Cardiac muscle cell (in vitro differentiated cells and primary cell): ENCODE data around the gene INSIG1. TPM values are rescaled to one million over a fixed set of nuclear protein-coding genes. Genes with fewer than 3 reads are reported as not detected.

Experiments
- DNase-seq, 2 donors: peaks; one replicate each; pipeline versions ENCODE4 v3.0.0 to v3.0.0-alpha.2; 2010 to 2017; ENCODE audit warnings: low read depth in 1 of 2, low spot score in 1 of 2
- H3K27ac ChIP-seq: fragments of 200-600 bp; sonication (generic); 2 replicates; pipeline ENCODE4 v1.5.1; 2016
- H3K27me3 ChIP-seq: fragments of 200-600 bp; sonication (generic); 2 replicates; pipeline ENCODE4 v1.6.0; 2016; ENCODE audit warnings: control low read depth
- H3K36me3 ChIP-seq: fragments of 200-600 bp; sonication (generic); 2 replicates; pipeline ENCODE4 v1.5.1; 2016; ENCODE audit warnings: control low read depth
- H3K4me1 ChIP-seq: fragments of 200-600 bp; sonication (generic); 2 replicates; pipeline ENCODE4 v1.8.1; 2017; ENCODE audit warnings: low read depth, mild to moderate bottlenecking, mixed run types
- H3K4me3 ChIP-seq: fragments of 200-600 bp; sonication (generic); 2 replicates; pipeline ENCODE4 v1.5.1; 2016; ENCODE audit warnings: mild to moderate bottlenecking
- H3K9me3 ChIP-seq: fragments of 200-600 bp; sonication (generic); 2 replicates; pipeline ENCODE4 v1.5.1; 2017; ENCODE audit warnings: low read depth, mild to moderate bottlenecking, control low read depth
- polyA plus RNA-seq: library from polyadenylated mRNA; unstranded; fragments of >200 nt; fragmentation: Nextera tagmentation; extraction: Ambion mirVana; gene quantifications from 2 replicates; pipeline ENCODE4 v1.2.1, GENCODE V29; 2016
- total RNA-seq: library from RNA; depleted of rRNA; stranded (reverse); fragments of >200 nt; gene quantifications from 2 replicates; pipeline ENCODE4 v1.2.3, GENCODE V29; 2016
- TF ChIP-seq, protein P1 (sequence below): IDR thresholded peaks from 2 replicates; pipeline ENCODE4 v1.5.1; 2012; ENCODE audit warnings: low read depth, mild to moderate bottlenecking, low read length

INSIG1 gene
- total and polyA plus RNA-seq, 2 experiments from 2014 or later: 76.3 to 103 TPM

GRCh38 chr7:155336812-155337602 is 39.3 kb downstream of the INSIG1 start:
- H3K36me3 ChIP-seq: no peaks in the 10 kb centered on the region
- TF ChIP-seq, protein P1, sequence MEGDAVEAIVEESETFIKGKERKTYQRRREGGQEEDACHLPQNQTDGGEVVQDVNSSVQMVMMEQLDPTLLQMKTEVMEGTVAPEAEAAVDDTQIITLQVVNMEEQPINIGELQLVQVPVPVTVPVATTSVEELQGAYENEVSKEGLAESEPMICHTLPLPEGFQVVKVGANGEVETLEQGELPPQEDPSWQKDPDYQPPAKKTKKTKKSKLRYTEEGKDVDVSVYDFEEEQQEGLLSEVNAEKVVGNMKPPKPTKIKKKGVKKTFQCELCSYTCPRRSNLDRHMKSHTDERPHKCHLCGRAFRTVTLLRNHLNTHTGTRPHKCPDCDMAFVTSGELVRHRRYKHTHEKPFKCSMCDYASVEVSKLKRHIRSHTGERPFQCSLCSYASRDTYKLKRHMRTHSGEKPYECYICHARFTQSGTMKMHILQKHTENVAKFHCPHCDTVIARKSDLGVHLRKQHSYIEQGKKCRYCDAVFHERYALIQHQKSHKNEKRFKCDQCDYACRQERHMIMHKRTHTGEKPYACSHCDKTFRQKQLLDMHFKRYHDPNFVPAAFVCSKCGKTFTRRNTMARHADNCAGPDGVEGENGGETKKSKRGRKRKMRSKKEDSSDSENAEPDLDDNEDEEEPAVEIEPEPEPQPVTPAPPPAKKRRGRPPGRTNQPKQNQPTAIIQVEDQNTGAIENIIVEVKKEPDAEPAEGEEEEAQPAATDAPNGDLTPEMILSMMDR: no peak
- H3K27me3 ChIP-seq: peaks cover 4% of the 10 kb centered on the region
- H3K27ac ChIP-seq: no peak overlapping the region
- H3K9me3 ChIP-seq: no peaks in the 10 kb centered on the region
- H3K4me3 ChIP-seq: no peak overlapping the region
- H3K4me1 ChIP-seq: no peaks in the 10 kb centered on the region
- no peak for DNase-seq

GRCh38 chr7:155337946-155338631 is 40.4 kb downstream of the INSIG1 start:
- Histone ChIP-seq H3K9me3 (no peaks in the 10 kb centered on the region), H3K4me1 (no peaks in the 10 kb centered on the region), H3K36me3 (no peaks in the 10 kb centered on the region), H3K27ac (no peak overlapping the region), H3K4me3 (no peak overlapping the region), H3K27me3 (peaks cover 12% of the 10 kb centered on the region)
- no peak for DNase-seq
- TF ChIP-seq, protein P1: no peak

DNA sequence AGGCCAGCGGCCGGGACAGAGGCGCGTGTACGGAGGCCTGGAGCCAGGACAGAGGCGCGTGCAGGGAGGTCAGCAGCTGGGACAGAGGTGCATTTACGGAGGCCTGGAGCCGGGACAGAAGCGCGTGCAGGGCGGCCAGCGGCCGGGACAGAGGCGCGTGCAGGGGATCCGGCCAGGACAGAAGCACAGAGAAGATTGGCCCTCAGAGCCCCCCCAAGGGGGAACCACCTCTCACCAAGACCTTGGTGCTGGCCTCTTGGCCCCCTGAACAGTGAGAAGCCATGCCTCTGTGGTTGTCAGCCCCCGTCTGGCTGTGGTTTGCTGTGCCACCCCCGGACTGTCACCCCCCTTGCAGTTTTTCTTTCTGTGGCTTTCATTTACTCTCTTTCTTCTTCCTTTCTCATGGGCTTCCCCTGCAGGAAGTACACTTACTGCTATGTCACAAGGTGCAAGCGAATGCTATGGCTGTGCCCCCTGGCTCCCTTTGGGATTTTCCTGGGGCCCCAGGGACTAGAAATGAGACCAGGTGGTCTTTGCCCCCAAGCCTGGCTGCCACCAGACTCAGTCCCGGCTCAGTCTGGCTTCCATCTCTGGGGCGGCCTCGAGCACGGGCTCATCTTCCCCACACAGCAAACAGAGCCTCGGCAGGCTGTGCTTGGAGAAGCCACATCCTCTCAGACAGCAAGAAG is 41.1 kb downstream of the INSIG1 start:
- no peak overlapping the region for H3K4me3 ChIP-seq
- H3K27ac ChIP-seq: no peak overlapping the region
- H3K27me3 ChIP-seq: peaks cover 15% of the 10 kb centered on the region
- H3K9me3 ChIP-seq: no peaks in the 10 kb centered on the region
- H3K36me3 ChIP-seq: no peaks in the 10 kb centered on the region
- TF ChIP-seq, protein P1: no peak
- DNase-seq: no peak
- H3K4me1 ChIP-seq: no peaks in the 10 kb centered on the region

GRCh38 chr7:155339474-155339873 is 41.8 kb downstream of the INSIG1 start:
- Histone ChIP-seq H3K9me3 (no peaks in the 10 kb centered on the region), H3K36me3 (no peaks in the 10 kb centered on the region), H3K4me1 (no peaks in the 10 kb centered on the region), H3K4me3 (no peak overlapping the region), H3K27ac (no peak overlapping the region), H3K27me3 (peaks cover 15% of the 10 kb centered on the region)
- TF ChIP-seq, protein P1: no peak
- no peak for DNase-seq

DNA sequence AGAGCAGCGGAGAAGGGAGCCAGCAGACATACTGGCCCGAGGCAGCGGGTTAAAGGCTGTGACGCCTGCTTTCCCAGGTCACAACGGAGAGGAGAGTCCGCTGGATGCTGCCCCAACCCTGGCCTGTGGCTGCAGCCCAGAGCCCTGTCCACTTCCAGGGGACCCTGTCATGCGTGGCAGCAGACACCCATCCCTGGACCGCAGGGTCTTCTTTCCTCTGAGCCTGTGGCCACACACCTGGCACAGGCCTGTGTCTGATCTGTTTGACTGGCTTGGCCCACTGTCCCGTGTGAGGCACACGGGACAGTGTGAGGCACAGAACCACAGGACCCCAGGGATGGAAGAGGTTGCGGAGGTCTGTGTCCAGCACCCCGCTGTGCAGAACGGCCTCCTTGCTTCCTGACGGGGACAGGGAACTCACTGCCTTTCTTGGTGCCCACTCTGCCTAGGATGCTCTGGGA is 42.4 kb downstream of the INSIG1 start:
- Histone ChIP-seq H3K4me3 (no peak overlapping the region), H3K27ac (no peak overlapping the region), H3K27me3 (peaks cover 15% of the 10 kb centered on the region), H3K9me3 (no peaks in the 10 kb centered on the region), H3K36me3 (no peaks in the 10 kb centered on the region), H3K4me1 (no peaks in the 10 kb centered on the region)
- TF ChIP-seq, protein P1: no peak
- no peak for DNase-seq
